Activated B cell treated with CpG ODN at 0.5 μM for 24 hours (primary cell): ENCODE data around the gene HSPB2. TPM values are rescaled to one million over a fixed set of nuclear protein-coding genes. Genes with fewer than 3 reads are reported as not detected.
A peak's percentile ranks its signal among the peaks of the same experiment; 100 is the strongest.

ENCODE experiments used
- ATAC-seq: fragments of 200-7000 bp; cut with Tn5 transposase; one replicate; pipeline ENCODE4 v1.10.0; 2021; ENCODE audit warnings: low read depth, mild to moderate bottlenecking, moderate library complexity
- CTCF ChIA-PET: fragments of 350-600 bp; sonication (Branson Sonifier 250); formaldehyde crosslinking; loops from one replicate; lab custom pipeline; 2021; ENCODE audit warnings: antibody characterized with exemption; lab: Charles Lee
- POLR2A ChIA-PET: fragments of 350-600 bp; sonication (Branson Sonifier 250); formaldehyde crosslinking; loops from one replicate; lab custom pipeline; 2021; ENCODE audit warnings: antibody characterized with exemption; lab: Charles Lee
- DNase-seq: peaks from one replicate; pipeline ENCODE4 v3.0.0; 2022
- H3K27ac Mint-ChIP-seq: one replicate; pipeline ENCODE4 v1.8.0; 2020; ENCODE audit warnings: mixed read lengths
- H3K27me3 Mint-ChIP-seq: one replicate; pipeline ENCODE4 v1.8.0; 2021; ENCODE audit warnings: mixed read lengths
- H3K36me3 Mint-ChIP-seq: one replicate; pipeline ENCODE4 v1.8.0; 2021; ENCODE audit warnings: low read depth, mixed read lengths
- H3K4me1 Mint-ChIP-seq: one replicate; pipeline ENCODE4 v1.8.0; 2021; ENCODE audit warnings: mixed read lengths
- H3K4me3 Mint-ChIP-seq: one replicate; pipeline ENCODE4 v1.8.0; 2020; ENCODE audit warnings: mild to moderate bottlenecking, mixed read lengths
- H3K9me3 Mint-ChIP-seq: one replicate; pipeline ENCODE4 v1.8.0; 2020; ENCODE audit warnings: mixed read lengths
- intact Hi-C: fragments of 100-400 bp; cut with micrococcal nuclease; formaldehyde crosslinking; loops from one replicate; pipeline ENCODE4 v1.15.1; 2024
- total RNA-seq: library from RNA; stranded (reverse); gene quantifications from 2 replicates; pipeline ENCODE4 v1.2.3, GENCODE V29; 2022
- TF ChIP-seq, protein P1 (sequence below): fragments of 200-600 bp; IDR thresholded peaks from one replicate; pipeline ENCODE4 v1.8.0; 2022; ENCODE audit warnings: antibody characterized with exemption, mild to moderate bottlenecking

HSPB2 gene
- total RNA-seq, 1 donor from 2014 or later: not detected

DNA sequence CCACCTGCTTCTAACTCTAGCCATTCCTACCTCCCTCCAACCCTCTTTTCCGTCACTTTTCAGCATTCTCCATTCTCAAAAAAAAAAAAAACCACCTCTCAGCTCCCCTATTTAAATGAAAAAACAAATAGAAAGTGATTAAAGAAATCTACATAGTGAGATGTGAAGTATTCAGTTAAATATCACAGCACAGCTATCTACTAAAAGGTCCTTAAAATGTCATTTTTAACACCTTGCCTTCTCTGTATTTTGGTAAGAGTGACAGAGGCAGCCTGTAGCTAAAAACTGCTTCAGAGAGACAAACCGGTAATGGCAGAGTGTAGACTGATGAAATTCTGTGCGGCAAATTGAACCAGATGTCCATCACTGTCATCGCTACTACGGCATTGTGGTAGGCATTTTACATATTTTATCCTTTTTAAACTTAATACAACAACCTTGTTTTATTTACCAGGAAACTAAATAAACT is 40.8 kb upstream of the HSPB2 start:
- DNase-seq (no peak), ATAC-seq (no peak)
- intact Hi-C loops: loop anchor here (1.0 to 10.0 kb wide), 8 partner anchors 8 to 1437 kb away; partner anchors contain the start of genes CFAP68, DLAT, FDXACB1 and PPP2R1B
- Mint-ChIP-seq H3K4me3 (peak overlapping the region; percentile 93), H3K9me3 (no peaks in the 10 kb centered on the region), H3K27me3 (no peaks in the 10 kb centered on the region), H3K27ac (peak overlapping the region; percentile 92), H3K4me1 (peaks cover 13% of the 10 kb centered on the region), H3K36me3 (peaks cover 36% of the 10 kb centered on the region)
- POLR2A ChIA-PET: interaction anchor here (0.5 to 2.4 kb wide), 14 partner anchors 8 to 355 kb away, joined by 3 to 19 read pairs (median 4); partner anchors contain the start of genes CFAP68, DLAT, PPP2R1B and PTS
- TF ChIP-seq, protein P1, sequence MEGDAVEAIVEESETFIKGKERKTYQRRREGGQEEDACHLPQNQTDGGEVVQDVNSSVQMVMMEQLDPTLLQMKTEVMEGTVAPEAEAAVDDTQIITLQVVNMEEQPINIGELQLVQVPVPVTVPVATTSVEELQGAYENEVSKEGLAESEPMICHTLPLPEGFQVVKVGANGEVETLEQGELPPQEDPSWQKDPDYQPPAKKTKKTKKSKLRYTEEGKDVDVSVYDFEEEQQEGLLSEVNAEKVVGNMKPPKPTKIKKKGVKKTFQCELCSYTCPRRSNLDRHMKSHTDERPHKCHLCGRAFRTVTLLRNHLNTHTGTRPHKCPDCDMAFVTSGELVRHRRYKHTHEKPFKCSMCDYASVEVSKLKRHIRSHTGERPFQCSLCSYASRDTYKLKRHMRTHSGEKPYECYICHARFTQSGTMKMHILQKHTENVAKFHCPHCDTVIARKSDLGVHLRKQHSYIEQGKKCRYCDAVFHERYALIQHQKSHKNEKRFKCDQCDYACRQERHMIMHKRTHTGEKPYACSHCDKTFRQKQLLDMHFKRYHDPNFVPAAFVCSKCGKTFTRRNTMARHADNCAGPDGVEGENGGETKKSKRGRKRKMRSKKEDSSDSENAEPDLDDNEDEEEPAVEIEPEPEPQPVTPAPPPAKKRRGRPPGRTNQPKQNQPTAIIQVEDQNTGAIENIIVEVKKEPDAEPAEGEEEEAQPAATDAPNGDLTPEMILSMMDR: no peak
- CTCF ChIA-PET: interaction anchor here (0.6 to 2.3 kb wide), 5 partner anchors 9 to 575 kb away, joined by 3 to 5 read pairs (median 4); partner anchors contain the start of gene PPP2R1B

DNA sequence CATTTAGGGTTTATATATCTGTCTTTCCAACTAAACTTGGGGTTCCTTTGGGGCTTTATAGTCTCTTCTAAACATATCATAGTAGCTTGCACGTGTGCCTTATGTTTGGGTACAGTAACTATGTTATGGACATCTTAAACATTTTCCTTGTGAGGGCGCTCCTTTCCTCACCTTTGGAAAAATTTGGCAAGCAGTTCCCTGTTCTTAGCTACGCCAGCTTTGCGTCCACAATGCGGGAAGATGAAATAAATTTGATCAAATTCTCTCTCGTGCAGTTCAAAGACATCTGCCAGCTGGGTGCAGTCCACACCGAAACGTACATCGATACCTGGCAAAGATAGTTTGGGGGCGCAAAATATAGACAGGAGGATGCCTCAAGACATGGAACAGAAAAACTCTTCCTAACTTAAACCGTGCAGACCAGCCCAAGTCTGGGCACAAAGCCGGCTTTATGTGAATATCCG is 34.1 kb upstream of the HSPB2 start:
- H3K4me3 Mint-ChIP-seq: peak overlapping the region; percentile 96
- peak overlapping the region; percentile 100 for H3K27ac Mint-ChIP-seq
- H3K9me3 Mint-ChIP-seq: no peaks in the 10 kb centered on the region
- ChIA-PET CTCF (interaction anchor here (0.8 to 1.7 kb wide), 4 partner anchors 48 to 337 kb away, joined by 3 to 6 read pairs (median 4); no protein-coding TSS in a partner anchor), POLR2A (interaction anchor here (0.8 to 1.1 kb wide), 2 partner anchors 48 to 61 kb away, joined by 3 to 7 read pairs; no protein-coding TSS in a partner anchor)
- DNase-seq (no peak), ATAC-seq (peak; percentile 1)
- peaks cover 17% of the 10 kb centered on the region for H3K4me1 Mint-ChIP-seq
- intact Hi-C loops: loop anchor here (2.0 to 10.0 kb wide), 6 partner anchors 276 to 1581 kb away; partner anchors contain the start of genes BCO2, PTS, RDX and SIK2
- no peaks in the 10 kb centered on the region for H3K27me3 Mint-ChIP-seq
- peaks cover 28% of the 10 kb centered on the region for H3K36me3 Mint-ChIP-seq
- TF ChIP-seq, protein P1: no peak

DNA sequence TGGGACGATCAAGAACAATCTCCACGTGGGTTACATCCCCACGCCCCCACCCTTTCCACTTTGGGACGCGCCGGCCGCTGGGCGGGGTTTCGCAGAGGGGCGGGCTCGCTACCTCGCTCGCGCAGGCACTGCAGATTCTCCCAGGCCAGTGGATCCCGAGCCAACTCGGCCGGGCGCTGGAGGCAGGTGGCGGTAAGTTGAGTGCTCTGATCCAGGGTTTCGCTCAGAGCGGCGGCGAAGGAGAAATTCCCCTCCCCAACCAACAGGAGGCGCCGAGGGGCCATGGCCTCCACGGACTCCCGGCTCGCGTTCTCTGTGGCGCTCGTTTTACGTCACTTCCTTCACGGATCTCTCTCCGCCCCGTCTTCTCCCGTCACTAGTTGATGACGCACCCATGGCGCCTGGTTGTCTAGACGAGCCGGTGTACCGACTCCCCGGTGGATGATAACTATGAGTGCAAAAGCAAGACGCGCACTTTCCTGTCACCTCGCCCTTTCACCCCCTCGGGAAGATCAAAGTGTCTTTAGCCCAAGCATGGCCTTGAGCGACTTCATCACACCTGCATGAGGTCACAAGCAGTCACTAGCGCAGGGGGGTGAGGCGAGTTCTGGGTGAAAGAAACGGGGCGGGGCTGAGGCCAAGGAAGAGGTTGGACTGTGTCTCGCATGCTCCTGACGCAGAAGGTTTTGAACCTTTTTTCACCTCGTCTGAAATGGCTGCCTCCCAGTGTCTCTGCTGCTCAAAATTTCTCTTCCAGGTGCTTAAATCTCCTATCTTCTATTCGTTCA is 33.5 kb upstream of the HSPB2 start, which contains the start of the genes CFAP68 and FDXACB1:
Gene CFAP68, plus strand, starts transcription at position 693 of the 788 bp plus-strand sequence. Its CDS starts 20 bp downstream, at position 713.
Gene FDXACB1, minus strand, starts transcription at position 317 of the 788 bp plus-strand sequence. Its CDS starts 33 bp downstream, at position 284.
- intact Hi-C loops: loop anchor here (1.0 to 10.0 kb wide), 13 partner anchors 8 to 1582 kb away; partner anchors contain the start of genes ALG9, BCO2, DLAT and NKAPD1
- H3K36me3 Mint-ChIP-seq: peaks cover 31% of the 10 kb centered on the region
- H3K4me3 Mint-ChIP-seq: peak within 1 kb of the TSS; percentile 96
- ATAC-seq: peak; percentile 88
- ChIA-PET POLR2A (interaction anchor here (0.8 to 1.2 kb wide), 3 partner anchors 8 to 60 kb away, joined by 3 to 10 read pairs (median 6); partner anchors contain the start of gene ALG9), CTCF (interaction anchor here (1.1 to 1.5 kb wide), 3 partner anchors 47 to 401 kb away, joined by 3 read pairs; no protein-coding TSS in a partner anchor)
- peaks cover 17% of the 10 kb centered on the region for H3K4me1 Mint-ChIP-seq
- H3K9me3 Mint-ChIP-seq: no peaks in the 10 kb centered on the region
- TF ChIP-seq, protein P1: peak; percentile 59
- H3K27ac Mint-ChIP-seq: peak within 1 kb of the TSS; percentile 100
- no peaks in the 10 kb centered on the region for H3K27me3 Mint-ChIP-seq
- peak; percentile 88 for DNase-seq

DNA sequence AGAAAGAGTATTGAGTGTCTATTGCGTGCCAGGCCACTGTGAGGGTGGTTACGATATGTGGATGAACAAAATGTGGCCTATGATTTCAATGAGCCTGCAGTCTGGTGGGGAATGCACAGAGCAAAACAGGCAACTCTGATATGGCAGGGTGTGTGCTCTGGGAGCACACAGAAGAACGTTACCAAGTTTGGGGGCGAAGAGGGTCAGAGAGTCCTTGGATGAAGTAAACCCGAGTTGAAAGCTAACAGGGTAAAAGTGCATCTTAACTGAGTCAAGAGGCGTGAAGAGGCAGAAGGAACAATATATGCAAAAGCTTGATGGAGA is 32.9 kb upstream of the HSPB2 start:
- ChIA-PET CTCF (interaction anchor here (1.1 to 2.7 kb wide), 2 partner anchors 47 to 401 kb away, joined by 3 to 12 read pairs; no protein-coding TSS in a partner anchor), POLR2A (interaction anchor here (0.6 to 1.2 kb wide), 3 partner anchors 9 to 124 kb away, joined by 3 to 10 read pairs (median 6); partner anchors contain the start of gene ALG9)
- Mint-ChIP-seq H3K4me1 (peaks cover 17% of the 10 kb centered on the region), H3K36me3 (peaks cover 31% of the 10 kb centered on the region), H3K9me3 (no peaks in the 10 kb centered on the region), H3K27me3 (no peaks in the 10 kb centered on the region), H3K4me3 (peak overlapping the region; percentile 96), H3K27ac (peak overlapping the region; percentile 100)
- no peak for ATAC-seq
- intact Hi-C loops: loop anchor here (1.0 to 10.0 kb wide), 13 partner anchors 8 to 1582 kb away; partner anchors contain the start of genes ALG9, BCO2, DLAT and NKAPD1
- DNase-seq: no peak
- TF ChIP-seq, protein P1: no peak
